SK-N-SH (cell line): ENCODE results near the gene C9orf85.

Source experiments
- CHD2 ChIP-seq: fragments of 150-350 bp; IDR thresholded peaks from 2 replicates; pipeline ENCODE4 v1.6.1; 2018; ENCODE audit warnings: low read length; ENCODE audit not compliant: partially characterized antibody
- EP300 ChIP-seq, 2 experiments: IDR thresholded peaks; 2 replicates each; pipeline versions ENCODE4 v1.4.0 to v1.6.1; 2012; ENCODE audit warnings: borderline replicate concordance in 1 of 2, low read depth in 1 of 2, low read length in 1 of 2
- MEF2A ChIP-seq: IDR thresholded peaks from 2 replicates; pipeline ENCODE4 v1.4.0; 2012; ENCODE audit warnings: low read depth, borderline replicate concordance
- POLR2AphosphoS5 ChIP-seq: IDR thresholded peaks from 2 replicates; pipeline ENCODE4 v1.6.1; 2012; ENCODE audit warnings: low read depth, low read length
- RFX5 ChIP-seq: IDR thresholded peaks from 2 replicates; pipeline ENCODE4 v1.6.1; 2012; ENCODE audit warnings: mild to moderate bottlenecking, improper control_type of control experiment, low read length
- SIN3A ChIP-seq: IDR thresholded peaks from 2 replicates; pipeline ENCODE4 v1.6.1; 2012; ENCODE audit warnings: low read depth, mild to moderate bottlenecking, low read length, moderate library complexity, borderline replicate concordance
- TF ChIP-seq, protein P1 (sequence below): IDR thresholded peaks from 2 replicates; pipeline ENCODE4 v1.6.1; 2012; ENCODE audit warnings: mild to moderate bottlenecking, low read depth, low read length, moderate library complexity
- TF ChIP-seq, protein P2 (sequence below): fragments of 200-600 bp; sonication (generic); IDR thresholded peaks from 2 replicates; pipeline ENCODE4 v1.6.1; 2017; ENCODE audit warnings: antibody characterized with exemption, mild to moderate bottlenecking, moderate library complexity

DNA sequence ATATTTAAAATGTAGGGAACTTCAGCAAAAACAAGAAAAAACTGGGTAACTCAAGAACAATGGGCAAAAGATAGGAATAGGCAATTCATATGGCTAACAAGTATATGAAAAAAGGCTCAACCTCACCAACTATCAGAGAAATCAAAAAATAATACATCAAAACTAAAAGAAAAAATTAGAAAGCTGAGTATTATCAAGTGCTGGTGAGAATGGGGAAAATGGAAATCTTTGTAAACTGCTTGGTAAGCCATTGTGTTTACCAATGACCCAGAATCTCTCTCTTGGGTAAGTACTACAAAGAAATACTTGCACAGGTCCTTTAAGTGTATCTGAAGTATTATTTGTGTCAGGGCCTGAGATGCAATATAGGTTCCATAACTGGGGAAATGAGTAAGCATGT is 27.4 kb upstream of the C9orf85 start:
- TF ChIP-seq CHD2 (no peak), SIN3A (no peak), RFX5 (no peak), MEF2A (no peak), POLR2AphosphoS5 (no peak), EP300 (IDR thresholded peaks at IDR 0.05; ENCODE audit: borderline replicate concordance in 1 of 2, low read depth in 1 of 2, low read length in 1 of 2) (no peak)
- TF ChIP-seq, protein P1, sequence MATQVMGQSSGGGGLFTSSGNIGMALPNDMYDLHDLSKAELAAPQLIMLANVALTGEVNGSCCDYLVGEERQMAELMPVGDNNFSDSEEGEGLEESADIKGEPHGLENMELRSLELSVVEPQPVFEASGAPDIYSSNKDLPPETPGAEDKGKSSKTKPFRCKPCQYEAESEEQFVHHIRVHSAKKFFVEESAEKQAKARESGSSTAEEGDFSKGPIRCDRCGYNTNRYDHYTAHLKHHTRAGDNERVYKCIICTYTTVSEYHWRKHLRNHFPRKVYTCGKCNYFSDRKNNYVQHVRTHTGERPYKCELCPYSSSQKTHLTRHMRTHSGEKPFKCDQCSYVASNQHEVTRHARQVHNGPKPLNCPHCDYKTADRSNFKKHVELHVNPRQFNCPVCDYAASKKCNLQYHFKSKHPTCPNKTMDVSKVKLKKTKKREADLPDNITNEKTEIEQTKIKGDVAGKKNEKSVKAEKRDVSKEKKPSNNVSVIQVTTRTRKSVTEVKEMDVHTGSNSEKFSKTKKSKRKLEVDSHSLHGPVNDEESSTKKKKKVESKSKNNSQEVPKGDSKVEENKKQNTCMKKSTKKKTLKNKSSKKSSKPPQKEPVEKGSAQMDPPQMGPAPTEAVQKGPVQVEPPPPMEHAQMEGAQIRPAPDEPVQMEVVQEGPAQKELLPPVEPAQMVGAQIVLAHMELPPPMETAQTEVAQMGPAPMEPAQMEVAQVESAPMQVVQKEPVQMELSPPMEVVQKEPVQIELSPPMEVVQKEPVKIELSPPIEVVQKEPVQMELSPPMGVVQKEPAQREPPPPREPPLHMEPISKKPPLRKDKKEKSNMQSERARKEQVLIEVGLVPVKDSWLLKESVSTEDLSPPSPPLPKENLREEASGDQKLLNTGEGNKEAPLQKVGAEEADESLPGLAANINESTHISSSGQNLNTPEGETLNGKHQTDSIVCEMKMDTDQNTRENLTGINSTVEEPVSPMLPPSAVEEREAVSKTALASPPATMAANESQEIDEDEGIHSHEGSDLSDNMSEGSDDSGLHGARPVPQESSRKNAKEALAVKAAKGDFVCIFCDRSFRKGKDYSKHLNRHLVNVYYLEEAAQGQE = no peak
- TF ChIP-seq, protein P2, sequence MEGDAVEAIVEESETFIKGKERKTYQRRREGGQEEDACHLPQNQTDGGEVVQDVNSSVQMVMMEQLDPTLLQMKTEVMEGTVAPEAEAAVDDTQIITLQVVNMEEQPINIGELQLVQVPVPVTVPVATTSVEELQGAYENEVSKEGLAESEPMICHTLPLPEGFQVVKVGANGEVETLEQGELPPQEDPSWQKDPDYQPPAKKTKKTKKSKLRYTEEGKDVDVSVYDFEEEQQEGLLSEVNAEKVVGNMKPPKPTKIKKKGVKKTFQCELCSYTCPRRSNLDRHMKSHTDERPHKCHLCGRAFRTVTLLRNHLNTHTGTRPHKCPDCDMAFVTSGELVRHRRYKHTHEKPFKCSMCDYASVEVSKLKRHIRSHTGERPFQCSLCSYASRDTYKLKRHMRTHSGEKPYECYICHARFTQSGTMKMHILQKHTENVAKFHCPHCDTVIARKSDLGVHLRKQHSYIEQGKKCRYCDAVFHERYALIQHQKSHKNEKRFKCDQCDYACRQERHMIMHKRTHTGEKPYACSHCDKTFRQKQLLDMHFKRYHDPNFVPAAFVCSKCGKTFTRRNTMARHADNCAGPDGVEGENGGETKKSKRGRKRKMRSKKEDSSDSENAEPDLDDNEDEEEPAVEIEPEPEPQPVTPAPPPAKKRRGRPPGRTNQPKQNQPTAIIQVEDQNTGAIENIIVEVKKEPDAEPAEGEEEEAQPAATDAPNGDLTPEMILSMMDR = no peak
